Activated gamma-delta T cell treated with Interleukin-2 at 50 U/mL for 16 hours (primary cell): Measurements from ENCODE around the gene EEFSEC.

Experiments
- DNase-seq: peaks from one replicate; pipeline ENCODE4 v3.0.0-alpha.2; 2020

Gene EEFSEC

GRCh38 chr3:128339491-128340012, 186.3 kb downstream of the EEFSEC start:
- no peak for DNase-seq

DNA sequence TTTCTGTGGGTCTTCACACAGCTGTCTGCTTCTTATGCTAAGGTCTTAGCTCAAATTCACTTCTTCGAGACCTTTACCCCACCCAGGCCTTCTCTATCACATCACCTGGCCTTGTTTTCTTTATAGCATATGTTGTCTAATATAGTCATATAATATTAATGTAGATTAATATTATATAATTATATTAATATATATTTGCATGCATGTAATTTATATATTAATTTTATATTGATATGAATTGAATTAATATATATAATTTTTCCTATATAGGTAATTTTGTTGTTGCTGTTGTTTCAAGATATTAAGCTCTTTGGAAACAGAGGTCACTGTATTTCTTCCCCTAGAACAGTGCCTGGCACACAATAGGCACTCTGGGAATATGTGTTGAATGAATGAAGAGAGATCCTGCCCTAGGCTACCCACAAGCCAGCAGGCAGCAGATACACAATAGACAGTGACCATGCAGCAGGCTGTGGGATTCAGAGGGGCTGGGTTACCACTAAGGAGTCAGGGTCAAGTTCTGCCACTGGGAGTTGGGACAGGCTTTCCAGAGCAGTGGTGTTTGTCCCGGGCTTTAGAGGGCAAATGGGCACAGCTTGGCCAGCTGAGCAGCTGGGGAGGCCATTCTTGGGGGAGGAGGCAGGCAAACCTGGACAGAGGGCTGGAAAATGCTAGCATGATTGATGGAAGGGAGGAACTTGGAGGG, 187.1 kb downstream of the EEFSEC start:
- DNase-seq, result no peak

DNA sequence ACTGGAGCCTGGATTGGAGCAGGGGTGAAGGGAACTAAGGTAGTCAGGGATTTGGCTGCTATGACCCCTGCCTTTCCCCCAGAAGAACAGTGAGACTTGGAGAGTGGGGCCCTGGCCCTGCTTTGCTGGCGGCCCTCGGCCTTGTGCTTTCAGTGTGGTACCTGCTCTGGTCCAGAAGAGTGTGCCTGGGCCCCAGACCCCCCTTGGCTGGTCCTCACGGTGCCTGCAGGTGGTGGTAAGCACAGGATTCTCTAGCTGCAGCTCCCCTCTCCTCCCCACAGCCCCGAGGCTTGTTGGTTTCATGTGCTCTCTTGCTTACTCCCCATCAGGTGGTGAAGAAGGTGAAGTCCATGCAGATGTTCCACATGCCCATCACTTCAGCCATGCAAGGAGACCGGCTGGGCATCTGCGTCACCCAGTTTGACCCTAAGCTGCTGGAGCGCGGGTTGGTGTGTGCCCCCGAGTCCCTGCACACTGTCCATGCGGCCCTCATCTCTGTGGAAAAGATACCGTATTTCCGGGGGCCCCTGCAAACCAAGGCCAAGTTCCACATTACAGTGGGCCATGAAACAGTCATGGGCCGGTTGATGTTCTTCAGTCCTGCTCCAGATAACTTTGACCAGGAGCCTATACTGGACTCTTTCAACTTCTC, 187.7 kb downstream of the EEFSEC start:
- DNase-seq, result no peak

DNA sequence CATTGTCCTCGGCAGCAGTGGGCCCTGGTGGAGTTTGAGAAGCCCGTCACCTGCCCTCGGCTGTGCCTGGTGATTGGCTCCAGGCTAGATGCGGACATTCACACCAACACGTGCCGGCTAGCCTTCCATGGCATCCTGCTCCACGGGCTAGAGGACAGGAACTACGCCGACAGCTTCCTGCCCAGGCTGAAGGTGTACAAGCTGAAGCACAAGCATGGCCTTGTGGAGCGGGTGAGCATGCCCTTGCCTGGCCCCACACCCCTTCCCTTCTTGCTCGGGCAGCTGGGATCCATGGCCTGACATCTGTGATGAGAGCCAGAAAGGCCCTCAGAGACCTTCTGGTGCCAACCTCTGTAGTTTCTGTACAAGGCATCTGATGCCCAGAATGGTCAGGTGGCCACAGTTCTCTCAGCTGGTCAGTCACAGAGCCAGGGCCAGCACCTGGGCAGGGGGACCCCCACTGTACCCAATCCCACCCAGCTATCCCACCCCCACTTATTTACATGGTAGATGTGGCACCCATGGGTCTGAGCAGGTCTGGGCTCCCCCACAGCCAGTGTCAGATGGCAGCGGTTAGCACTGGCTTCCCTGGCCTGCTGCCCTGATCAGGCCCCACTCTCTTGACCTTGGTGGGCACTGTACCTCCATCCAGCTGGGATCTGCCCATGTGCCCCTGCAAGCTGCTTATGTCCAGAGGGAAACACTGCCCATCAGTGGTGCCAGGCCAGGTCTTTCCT, 188.5 kb downstream of the EEFSEC start:
- DNase-seq, result no peak

DNA sequence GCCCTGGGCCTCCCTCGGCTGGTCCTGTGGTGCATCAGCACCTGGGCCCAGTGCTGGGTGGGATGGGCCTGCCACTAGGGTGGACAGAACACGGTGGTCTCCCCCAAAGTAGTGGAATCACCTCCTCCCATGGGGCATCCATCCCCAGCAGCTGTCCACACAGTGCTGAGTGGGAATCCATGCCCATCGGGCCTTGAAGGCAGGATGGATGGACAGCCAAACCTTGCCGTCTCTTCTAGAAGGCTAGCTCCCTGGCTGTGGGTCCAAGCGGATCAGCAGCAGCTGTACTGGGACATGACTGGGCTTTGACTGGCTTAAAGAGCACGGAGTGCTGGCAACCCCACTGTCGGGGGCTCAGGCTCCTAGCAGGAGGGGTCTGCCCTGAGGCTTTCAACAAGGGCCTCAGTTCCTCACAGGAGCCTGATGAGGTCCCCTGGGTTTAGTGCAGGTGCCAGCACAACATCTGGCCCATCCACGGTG, 189.5 kb downstream of the EEFSEC start:
- no peak for DNase-seq

DNA sequence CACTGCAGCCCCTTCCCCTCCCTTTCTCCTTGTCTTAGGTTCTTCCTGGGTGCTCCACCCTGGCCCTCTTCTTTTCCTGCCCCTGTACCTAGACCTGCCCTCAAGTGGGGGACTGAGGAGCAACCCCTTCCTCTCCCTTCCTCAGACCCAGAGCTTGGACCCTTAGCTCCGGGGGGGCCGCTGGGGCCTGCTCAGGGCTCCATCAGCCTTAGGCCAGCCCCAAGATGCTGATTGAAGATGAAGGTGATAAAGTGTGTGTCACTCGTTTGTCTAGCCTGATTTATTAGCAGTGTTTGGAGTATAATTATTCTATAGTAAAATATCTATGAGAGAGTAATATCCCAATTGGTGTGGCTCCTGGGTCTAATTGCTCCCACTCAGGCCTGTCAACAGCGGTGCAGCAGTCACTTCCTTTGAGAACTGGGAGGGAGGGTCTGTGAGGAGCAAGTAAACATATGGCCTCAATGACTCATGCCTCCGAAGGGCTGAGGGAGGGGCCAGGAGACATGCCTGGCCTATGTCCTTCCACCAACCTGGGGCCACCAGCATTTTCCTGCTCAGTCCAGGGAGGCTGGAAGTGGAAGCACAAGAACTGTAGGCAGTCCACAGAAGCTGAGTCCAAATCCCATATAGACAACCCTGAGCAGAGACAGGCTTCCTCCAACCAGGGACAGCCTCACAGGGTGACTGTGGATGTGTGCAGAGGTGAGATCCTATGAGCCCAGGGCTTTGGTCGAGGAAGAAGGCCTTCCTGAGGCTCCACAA, 190.2 kb downstream of the EEFSEC start:
- no peak for DNase-seq

- no peak for DNase-seq
Observed at GRCh38 chr3:128344052-128344735, 190.9 kb downstream of the EEFSEC start.

- DNase-seq, result no peak
Observed at GRCh38 chr3:128345196-128345595, 191.9 kb downstream of the EEFSEC start.

- DNase-seq, result no peak
Observed at GRCh38 chr3:128346562-128346961, 193.3 kb downstream of the EEFSEC start.

DNA sequence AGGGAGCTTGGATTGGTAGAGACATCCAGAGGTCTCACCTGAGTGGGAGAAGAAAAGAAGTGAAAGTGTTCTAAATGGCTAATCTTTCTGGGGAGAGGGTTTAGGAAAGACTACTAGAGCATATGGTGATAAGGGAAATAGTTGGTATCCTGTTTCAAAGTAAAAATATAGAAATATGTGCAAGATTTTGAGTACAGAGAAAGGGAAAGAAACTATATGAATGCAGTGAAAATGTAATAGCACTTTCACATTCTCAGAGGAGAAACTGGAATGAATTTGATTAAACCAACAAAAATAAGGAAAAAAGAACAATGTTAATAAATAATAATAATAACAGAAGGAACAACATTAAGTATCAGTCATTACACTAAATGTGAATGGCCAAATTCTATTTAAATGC, 194.0 kb downstream of the EEFSEC start:
- DNase-seq, result no peak

GRCh38 chr3:128348075-128348474, 194.8 kb downstream of the EEFSEC start:
- DNase-seq, result no peak

- DNase-seq, result no peak
Observed at GRCh38 chr3:128348805-128349531, 195.7 kb downstream of the EEFSEC start.

DNA sequence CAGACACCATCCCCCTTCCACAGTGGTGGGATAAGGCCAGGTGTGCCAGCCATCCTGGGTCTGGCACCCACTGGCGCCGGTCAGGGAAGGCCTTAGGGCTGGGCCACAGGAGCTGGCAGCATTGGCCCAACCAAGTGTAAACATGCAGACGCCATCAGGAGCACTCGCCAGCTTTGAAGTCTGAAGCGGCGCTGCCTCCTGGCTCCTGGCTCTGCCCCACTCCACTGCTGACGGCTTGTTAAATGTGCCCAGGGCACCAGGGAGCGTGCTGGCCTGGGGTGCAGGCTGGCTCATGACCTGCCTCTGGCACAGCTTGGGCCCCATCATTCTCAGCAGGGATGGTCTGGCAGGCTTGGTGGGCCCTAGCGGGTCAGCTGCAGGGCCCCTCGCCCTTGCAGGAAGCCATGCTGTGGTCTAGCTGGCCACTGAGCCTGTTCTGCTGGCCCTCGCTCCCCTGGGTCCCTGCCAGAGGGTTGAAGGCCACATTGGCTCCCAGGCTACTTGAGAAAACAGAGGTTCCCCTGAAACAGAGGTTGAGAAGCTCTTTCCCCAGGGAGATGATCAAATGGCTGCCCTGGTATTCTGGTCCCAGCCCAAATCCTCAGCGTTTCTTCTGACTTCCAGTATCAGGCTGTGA, 196.8 kb downstream of the EEFSEC start:
- no peak for DNase-seq

- DNase-seq, result no peak
Observed at GRCh38 chr3:128351546-128351945, 198.3 kb downstream of the EEFSEC start.

GRCh38 chr3:128352326-128352725, 199.0 kb downstream of the EEFSEC start:
- DNase-seq, result no peak

DNA sequence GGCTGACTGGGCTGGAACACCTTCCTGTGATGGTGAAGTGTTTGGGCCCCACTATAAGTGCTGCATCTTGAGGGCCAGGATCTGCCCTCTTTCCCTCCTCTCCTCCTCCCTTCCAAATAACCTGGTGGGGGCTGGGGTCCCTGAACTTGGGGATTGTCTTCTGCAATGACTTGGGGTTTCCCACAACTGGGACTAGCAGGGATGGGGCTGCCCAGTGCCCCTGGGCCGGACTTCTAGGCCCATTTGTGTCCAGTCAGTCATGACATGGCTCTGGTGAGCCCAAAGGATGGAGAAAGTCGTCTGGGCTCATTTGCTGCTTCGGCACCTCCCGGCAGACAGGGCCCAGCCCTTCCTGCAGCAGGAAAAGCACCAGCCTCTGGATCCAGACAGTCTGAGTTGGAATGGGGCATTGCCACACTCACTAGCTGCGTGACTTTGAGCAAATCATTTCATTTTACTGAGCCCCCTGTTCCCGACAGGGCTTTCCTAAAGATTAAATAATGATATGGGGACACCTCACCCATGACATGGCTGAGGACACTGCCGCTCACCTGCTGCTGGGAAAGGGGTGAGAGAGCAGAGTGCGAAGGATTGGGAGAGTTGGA, 200.2 kb downstream of the EEFSEC start:
- DNase-seq, result no peak

DNA sequence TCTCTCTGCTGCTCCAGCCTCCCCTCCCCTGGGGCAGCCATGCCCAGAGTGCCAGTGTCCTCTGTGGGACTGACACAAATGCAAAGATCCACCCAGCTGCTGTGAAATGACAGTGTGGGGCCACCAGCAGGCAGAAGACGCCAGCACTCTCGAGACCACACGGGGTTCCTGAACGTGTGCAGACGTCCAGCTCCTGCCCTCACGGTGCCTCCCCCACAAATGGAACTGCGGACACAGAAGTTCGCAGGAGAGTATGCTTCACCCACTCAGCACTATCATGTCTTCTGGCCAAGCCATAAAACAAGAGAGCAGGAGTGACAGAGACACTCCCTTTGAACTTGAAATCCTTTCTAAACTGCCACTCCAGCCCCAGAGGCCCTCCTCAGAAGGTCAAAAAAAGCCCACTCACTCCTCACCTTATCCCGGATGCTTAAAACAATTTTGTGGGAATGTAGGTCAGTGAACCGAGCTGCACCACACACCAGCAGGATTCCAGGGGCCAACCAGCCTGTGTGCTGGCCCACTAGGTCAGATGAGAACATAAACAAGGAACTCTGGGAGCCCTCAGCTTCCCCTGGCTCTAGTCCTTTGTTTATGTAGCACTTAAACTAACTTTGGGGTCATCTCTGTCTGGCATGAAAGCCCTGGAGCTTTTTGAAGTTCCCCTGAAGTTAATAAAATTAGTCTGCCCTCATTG, 200.9 kb downstream of the EEFSEC start:
- DNase-seq, result no peak

DNA sequence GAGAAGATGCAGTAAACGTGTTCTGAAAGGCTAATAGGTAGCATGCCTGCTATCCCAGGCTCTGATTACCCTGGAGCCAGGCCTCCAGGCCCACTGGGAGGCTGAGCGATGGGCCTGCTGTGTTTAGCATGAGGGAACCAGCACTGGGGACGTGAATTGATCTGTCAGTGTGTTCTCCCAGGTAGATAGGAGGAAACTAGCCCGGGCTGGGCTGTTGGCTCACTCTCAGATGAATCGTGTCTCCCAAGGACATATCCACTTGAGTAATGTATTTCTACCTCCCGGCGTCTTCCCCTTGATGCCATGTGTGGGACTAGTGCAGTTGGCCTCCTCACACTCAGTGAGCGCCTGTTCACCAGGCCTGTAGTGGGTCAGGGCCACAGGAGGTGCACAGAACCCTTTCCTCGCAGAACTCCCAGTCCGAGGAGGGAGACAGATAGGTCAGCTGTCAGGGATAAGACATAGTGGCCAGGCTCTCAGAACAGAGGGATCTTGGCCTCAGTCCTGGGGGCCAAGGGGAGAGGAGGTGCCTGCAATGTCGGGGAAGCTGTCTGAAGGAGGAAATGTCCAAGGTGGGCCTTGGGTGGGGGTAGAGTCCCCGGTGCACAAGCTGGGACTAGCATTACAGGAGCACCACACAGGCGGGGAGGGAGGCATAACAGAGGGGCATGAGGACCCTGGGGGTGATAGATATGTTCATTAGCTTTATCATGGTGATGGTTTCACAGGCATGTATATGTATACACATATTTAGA, 201.7 kb downstream of the EEFSEC start:
- DNase-seq, result no peak

GRCh38 chr3:128355543-128355919, 202.2 kb downstream of the EEFSEC start:
- DNase-seq, result no peak
